GM12878 (cell line): Measurements from ENCODE around the gene ARHGAP21.

Source experiments
- ATF3 ChIP-seq: IDR thresholded peaks from 2 replicates; pipeline ENCODE4 v1.6.1; 2011; ENCODE audit warnings: low read depth, mild to moderate bottlenecking, low read length, moderate library complexity, borderline replicate concordance; ENCODE audit errors: extremely low read depth
- CHD2 ChIP-seq: IDR thresholded peaks from 2 replicates; pipeline ENCODE4 v1.6.1; 2011; ENCODE audit warnings: low read depth, low read length, improper control_type of control experiment, borderline replicate concordance
- FOS ChIP-seq: IDR thresholded peaks from 3 replicates; pipeline ENCODE4 v1.6.1; 2011; ENCODE audit warnings: borderline replicate concordance; ENCODE audit not compliant: insufficient read length; ENCODE audit errors: extremely low read depth
- POLR2A ChIP-seq: IDR thresholded peaks from 2 replicates; pipeline ENCODE4 v1.6.1; 2011; ENCODE audit warnings: low read depth, mild to moderate bottlenecking, low read length
- POLR2AphosphoS2 ChIP-seq: IDR thresholded peaks from 2 replicates; pipeline ENCODE4 v1.6.1; 2011; ENCODE audit warnings: low read depth, mild to moderate bottlenecking, low read length, improper control_type of control experiment, moderate library complexity
- STAT1 ChIP-seq: fragments of 450-650 bp; conservative IDR thresholded peaks from 2 replicates; pipeline ENCODE4 v1.6.1; 2014; ENCODE audit warnings: antibody characterized with exemption, mild to moderate bottlenecking
- ZNF687 ChIP-seq: fragments of 450-650 bp; IDR thresholded peaks from 2 replicates; pipeline ENCODE4 v1.6.1; 2017; ENCODE audit warnings: mild to moderate bottlenecking, moderate library complexity
- ZZZ3 ChIP-seq: IDR thresholded peaks from 2 replicates; pipeline ENCODE4 v1.6.1; 2011; ENCODE audit warnings: low read depth; ENCODE audit not compliant: control insufficient read depth, insufficient read length
- TF ChIP-seq, protein P1 (sequence below): IDR thresholded peaks from 2 replicates; pipeline ENCODE4 v1.6.1; 2012; ENCODE audit warnings: mild to moderate bottlenecking, low read depth, low read length
- TF ChIP-seq, protein P2 (sequence below): IDR thresholded peaks from 2 replicates; pipeline ENCODE4 v1.6.1; 2012; ENCODE audit warnings: low read depth, low read length, improper control_type of control experiment

GRCh38 chr10:24552346-24553016 lies 171.2 kb downstream of the ARHGAP21 start:
- TF ChIP-seq CHD2 (no peak), ATF3 (no peak), ZZZ3 (no peak), ZNF687 (no peak), STAT1 (no peak), FOS (no peak), POLR2AphosphoS2 (no peak), POLR2A (no peak)
- TF ChIP-seq, protein P1, sequence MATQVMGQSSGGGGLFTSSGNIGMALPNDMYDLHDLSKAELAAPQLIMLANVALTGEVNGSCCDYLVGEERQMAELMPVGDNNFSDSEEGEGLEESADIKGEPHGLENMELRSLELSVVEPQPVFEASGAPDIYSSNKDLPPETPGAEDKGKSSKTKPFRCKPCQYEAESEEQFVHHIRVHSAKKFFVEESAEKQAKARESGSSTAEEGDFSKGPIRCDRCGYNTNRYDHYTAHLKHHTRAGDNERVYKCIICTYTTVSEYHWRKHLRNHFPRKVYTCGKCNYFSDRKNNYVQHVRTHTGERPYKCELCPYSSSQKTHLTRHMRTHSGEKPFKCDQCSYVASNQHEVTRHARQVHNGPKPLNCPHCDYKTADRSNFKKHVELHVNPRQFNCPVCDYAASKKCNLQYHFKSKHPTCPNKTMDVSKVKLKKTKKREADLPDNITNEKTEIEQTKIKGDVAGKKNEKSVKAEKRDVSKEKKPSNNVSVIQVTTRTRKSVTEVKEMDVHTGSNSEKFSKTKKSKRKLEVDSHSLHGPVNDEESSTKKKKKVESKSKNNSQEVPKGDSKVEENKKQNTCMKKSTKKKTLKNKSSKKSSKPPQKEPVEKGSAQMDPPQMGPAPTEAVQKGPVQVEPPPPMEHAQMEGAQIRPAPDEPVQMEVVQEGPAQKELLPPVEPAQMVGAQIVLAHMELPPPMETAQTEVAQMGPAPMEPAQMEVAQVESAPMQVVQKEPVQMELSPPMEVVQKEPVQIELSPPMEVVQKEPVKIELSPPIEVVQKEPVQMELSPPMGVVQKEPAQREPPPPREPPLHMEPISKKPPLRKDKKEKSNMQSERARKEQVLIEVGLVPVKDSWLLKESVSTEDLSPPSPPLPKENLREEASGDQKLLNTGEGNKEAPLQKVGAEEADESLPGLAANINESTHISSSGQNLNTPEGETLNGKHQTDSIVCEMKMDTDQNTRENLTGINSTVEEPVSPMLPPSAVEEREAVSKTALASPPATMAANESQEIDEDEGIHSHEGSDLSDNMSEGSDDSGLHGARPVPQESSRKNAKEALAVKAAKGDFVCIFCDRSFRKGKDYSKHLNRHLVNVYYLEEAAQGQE: no peak
- TF ChIP-seq, protein P2, sequence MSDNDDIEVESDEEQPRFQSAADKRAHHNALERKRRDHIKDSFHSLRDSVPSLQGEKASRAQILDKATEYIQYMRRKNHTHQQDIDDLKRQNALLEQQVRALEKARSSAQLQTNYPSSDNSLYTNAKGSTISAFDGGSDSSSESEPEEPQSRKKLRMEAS: no peak
